HepG2 (cell line): ENCODE data around the gene MYO7A. TPM values are rescaled to one million over a fixed set of nuclear protein-coding genes. Genes with fewer than 3 reads are reported as not detected.

Experiments used
- GPN1 ChIP-seq: sonication (generic); formaldehyde crosslinking; IDR thresholded peaks from 2 replicates; pipeline ENCODE4 v1.5.1; 2020; ENCODE audit warnings: missing genetic modification reagents, borderline replicate concordance
- IKZF1 ChIP-seq: fragments of 450-650 bp; IDR thresholded peaks from 2 replicates; pipeline ENCODE4 v1.7.1; 2016
- JUN ChIP-seq: sonication (generic); formaldehyde crosslinking; IDR thresholded peaks from 2 replicates; pipeline ENCODE4 v1.4.0; 2020; ENCODE audit warnings: mild to moderate bottlenecking, missing genetic modification reagents
- KDM5B ChIP-seq: sonication (generic); formaldehyde crosslinking; IDR thresholded peaks from 2 replicates; pipeline ENCODE4 v1.4.0; 2020; ENCODE audit warnings: missing genetic modification reagents, mild to moderate bottlenecking, borderline replicate concordance
- MAFK ChIP-seq, 2 experiments: IDR thresholded peaks in 1 of 2; conservative IDR thresholded peaks in 1 of 2; 2 replicates each; pipeline ENCODE4 v1.6.1; 2011; ENCODE audit warnings: improper control_type of control experiment in 2 of 2, low read length in 2 of 2
- MYNN ChIP-seq: sonication (generic); formaldehyde crosslinking; IDR thresholded peaks from 2 replicates; pipeline ENCODE4 v1.4.0; 2020; ENCODE audit warnings: mild to moderate bottlenecking, low read depth, missing genetic modification reagents
- SNAPC4 ChIP-seq: sonication (generic); formaldehyde crosslinking; IDR thresholded peaks from 2 replicates; pipeline ENCODE4 v1.4.0; 2020; ENCODE audit warnings: mild to moderate bottlenecking, missing genetic modification reagents
- SP2 ChIP-seq: sonication (generic); formaldehyde crosslinking; IDR thresholded peaks from 2 replicates; pipeline ENCODE4 v1.5.1; 2020; ENCODE audit warnings: mild to moderate bottlenecking, missing genetic modification reagents
- SRSF9 ChIP-seq: fragments of 200-400 bp; formaldehyde crosslinking; IDR thresholded peaks from 2 replicates; pipeline ENCODE4 v1.6.1; 2018; ENCODE audit warnings: borderline replicate concordance, mild to moderate bottlenecking, low read depth, low read length; ENCODE audit not compliant: insufficient read depth, poor library complexity, severe bottlenecking
- TBP ChIP-seq: sonication (generic); formaldehyde crosslinking; IDR thresholded peaks from 2 replicates; pipeline ENCODE4 v1.5.0; 2020; ENCODE audit warnings: missing genetic modification reagents
- TOPORS ChIP-seq: sonication (generic); formaldehyde crosslinking; IDR thresholded peaks from 2 replicates; pipeline ENCODE4 v1.8.0; 2023; ENCODE audit warnings: mild to moderate bottlenecking, missing genetic modification reagents
- XBP1 ChIP-seq: sonication (generic); formaldehyde crosslinking; IDR thresholded peaks from 2 replicates; pipeline ENCODE4 v1.5.0; 2020; ENCODE audit warnings: missing genetic modification reagents
- ZNF556 ChIP-seq: sonication (generic); formaldehyde crosslinking; IDR thresholded peaks from 2 replicates; pipeline ENCODE4 v1.4.0; 2020; ENCODE audit warnings: mild to moderate bottlenecking, missing genetic modification reagents, borderline replicate concordance
- polyA plus RNA-seq, 8 experiments: library from polyadenylated mRNA; depleted of rRNA in 3 of 8; stranded (reverse) in 7 of 8; unstranded in 1 of 8; fragments of >200 nt; fragmentation: Illumina TruSeq in 4 of 8; extraction: Trizol in 4 of 8; gene quantifications; 2 replicates each; pipeline versions ENCODE4 v1.2.1 to v1.2.3, GENCODE V29; 2011 to 2016; ENCODE audit warnings: low read depth in 4 of 8, missing spikeins in 1 of 8, mixed read lengths in 1 of 8; ENCODE audit not compliant: insufficient read depth in 1 of 8
- total RNA-seq, 5 experiments: library from RNA; depleted of rRNA; stranded (reverse); fragments of >200 nt; fragmentation: Illumina TruSeq; extraction: Trizol; gene quantifications; 2 replicates each; pipeline ENCODE4 v1.2.3, GENCODE V29; 2016; ENCODE audit warnings: low read depth in 1 of 5
- TF ChIP-seq, protein P1 (sequence below): sonication (generic); formaldehyde crosslinking; IDR thresholded peaks from 2 replicates; pipeline ENCODE4 v1.5.1; 2020; ENCODE audit warnings: missing genetic modification reagents, mild to moderate bottlenecking, borderline replicate concordance
- TF ChIP-seq, protein P2 (sequence below), 2 experiments: IDR thresholded peaks; 2 replicates each; pipeline ENCODE4 v1.6.1; 2011 to 2012; ENCODE audit warnings: low read length in 2 of 2, borderline replicate concordance in 1 of 2, low read depth in 1 of 2, mild to moderate bottlenecking in 1 of 2, moderate library complexity in 1 of 2
- TF ChIP-seq, protein P3 (sequence below): sonication (generic); formaldehyde crosslinking; IDR thresholded peaks from 2 replicates; pipeline ENCODE4 v1.4.0; 2020; ENCODE audit warnings: missing genetic modification reagents, borderline replicate concordance

MYO7A gene
- total and polyA plus RNA-seq, 2 of the 13 experiments (the other 11 are each of a cell fraction or from before 2014, with no cell fraction given): 7.5 to 10.0 TPM

DNA sequence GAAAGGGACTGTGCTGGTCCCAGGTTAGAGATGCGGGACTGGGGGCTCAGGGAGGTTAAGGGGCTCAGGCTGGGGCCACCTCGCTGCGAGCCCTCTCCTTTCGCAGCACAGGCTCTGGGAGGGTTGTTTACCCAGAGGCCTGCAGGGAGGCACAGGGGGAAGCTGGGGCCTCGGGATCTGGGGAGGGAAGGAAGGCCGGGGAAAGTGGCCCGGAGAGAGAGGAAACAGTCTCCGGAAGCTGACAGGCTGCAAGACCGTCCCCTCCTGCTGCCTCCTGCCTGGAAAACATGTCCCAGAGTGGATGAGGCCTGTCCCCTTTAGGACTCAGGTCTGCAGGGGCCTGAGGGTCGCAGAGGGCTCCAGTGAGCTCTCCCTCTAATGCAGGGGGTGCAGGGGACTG lies 45.4 kb downstream of the MYO7A start (continued):
- TF ChIP-seq SRSF9 (no peak), JUN (no peak), SNAPC4 (no peak), MYNN (CRISPR knock-in tag) (no peak), SP2 (no peak), TBP (CRISPR knock-in tag) (no peak), MAFK (conservative IDR thresholded peaks at IDR 0.05 in 1 of 2, IDR thresholded peaks at IDR 0.05 in 1 of 2; ENCODE audit: low read length in 2 of 2) (no peak), TOPORS (CRISPR knock-in tag) (no peak), IKZF1 (no peak), XBP1 (CRISPR knock-in tag) (no peak), ZNF556 (peak; percentile 37; the same call in 1 of the 2 replicates), KDM5B (no peak), GPN1 (CRISPR knock-in tag) (no peak)
- TF ChIP-seq, protein P1, sequence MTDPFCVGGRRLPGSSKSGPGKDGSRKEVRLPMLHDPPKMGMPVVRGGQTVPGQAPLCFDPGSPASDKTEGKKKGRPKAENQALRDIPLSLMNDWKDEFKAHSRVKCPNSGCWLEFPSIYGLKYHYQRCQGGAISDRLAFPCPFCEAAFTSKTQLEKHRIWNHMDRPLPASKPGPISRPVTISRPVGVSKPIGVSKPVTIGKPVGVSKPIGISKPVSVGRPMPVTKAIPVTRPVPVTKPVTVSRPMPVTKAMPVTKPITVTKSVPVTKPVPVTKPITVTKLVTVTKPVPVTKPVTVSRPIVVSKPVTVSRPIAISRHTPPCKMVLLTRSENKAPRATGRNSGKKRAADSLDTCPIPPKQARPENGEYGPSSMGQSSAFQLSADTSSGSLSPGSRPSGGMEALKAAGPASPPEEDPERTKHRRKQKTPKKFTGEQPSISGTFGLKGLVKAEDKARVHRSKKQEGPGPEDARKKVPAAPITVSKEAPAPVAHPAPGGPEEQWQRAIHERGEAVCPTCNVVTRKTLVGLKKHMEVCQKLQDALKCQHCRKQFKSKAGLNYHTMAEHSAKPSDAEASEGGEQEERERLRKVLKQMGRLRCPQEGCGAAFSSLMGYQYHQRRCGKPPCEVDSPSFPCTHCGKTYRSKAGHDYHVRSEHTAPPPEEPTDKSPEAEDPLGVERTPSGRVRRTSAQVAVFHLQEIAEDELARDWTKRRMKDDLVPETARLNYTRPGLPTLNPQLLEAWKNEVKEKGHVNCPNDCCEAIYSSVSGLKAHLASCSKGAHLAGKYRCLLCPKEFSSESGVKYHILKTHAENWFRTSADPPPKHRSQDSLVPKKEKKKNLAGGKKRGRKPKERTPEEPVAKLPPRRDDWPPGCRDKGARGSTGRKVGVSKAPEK: no peak
- TF ChIP-seq, protein P2, sequence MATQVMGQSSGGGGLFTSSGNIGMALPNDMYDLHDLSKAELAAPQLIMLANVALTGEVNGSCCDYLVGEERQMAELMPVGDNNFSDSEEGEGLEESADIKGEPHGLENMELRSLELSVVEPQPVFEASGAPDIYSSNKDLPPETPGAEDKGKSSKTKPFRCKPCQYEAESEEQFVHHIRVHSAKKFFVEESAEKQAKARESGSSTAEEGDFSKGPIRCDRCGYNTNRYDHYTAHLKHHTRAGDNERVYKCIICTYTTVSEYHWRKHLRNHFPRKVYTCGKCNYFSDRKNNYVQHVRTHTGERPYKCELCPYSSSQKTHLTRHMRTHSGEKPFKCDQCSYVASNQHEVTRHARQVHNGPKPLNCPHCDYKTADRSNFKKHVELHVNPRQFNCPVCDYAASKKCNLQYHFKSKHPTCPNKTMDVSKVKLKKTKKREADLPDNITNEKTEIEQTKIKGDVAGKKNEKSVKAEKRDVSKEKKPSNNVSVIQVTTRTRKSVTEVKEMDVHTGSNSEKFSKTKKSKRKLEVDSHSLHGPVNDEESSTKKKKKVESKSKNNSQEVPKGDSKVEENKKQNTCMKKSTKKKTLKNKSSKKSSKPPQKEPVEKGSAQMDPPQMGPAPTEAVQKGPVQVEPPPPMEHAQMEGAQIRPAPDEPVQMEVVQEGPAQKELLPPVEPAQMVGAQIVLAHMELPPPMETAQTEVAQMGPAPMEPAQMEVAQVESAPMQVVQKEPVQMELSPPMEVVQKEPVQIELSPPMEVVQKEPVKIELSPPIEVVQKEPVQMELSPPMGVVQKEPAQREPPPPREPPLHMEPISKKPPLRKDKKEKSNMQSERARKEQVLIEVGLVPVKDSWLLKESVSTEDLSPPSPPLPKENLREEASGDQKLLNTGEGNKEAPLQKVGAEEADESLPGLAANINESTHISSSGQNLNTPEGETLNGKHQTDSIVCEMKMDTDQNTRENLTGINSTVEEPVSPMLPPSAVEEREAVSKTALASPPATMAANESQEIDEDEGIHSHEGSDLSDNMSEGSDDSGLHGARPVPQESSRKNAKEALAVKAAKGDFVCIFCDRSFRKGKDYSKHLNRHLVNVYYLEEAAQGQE (IDR thresholded peaks at IDR 0.05; ENCODE audit: borderline replicate concordance in 1 of 2, low read depth in 1 of 2, low read length in 2 of 2): no peak
- TF ChIP-seq, protein P3, sequence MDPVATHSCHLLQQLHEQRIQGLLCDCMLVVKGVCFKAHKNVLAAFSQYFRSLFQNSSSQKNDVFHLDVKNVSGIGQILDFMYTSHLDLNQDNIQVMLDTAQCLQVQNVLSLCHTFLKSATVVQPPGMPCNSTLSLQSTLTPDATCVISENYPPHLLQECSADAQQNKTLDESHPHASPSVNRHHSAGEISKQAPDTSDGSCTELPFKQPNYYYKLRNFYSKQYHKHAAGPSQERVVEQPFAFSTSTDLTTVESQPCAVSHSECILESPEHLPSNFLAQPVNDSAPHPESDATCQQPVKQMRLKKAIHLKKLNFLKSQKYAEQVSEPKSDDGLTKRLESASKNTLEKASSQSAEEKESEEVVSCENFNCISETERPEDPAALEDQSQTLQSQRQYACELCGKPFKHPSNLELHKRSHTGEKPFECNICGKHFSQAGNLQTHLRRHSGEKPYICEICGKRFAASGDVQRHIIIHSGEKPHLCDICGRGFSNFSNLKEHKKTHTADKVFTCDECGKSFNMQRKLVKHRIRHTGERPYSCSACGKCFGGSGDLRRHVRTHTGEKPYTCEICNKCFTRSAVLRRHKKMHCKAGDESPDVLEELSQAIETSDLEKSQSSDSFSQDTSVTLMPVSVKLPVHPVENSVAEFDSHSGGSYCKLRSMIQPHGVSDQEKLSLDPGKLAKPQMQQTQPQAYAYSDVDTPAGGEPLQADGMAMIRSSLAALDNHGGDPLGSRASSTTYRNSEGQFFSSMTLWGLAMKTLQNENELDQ: no peak
